ENCODE results near the gene SMURF2.

The SMURF2 gene

DNA sequence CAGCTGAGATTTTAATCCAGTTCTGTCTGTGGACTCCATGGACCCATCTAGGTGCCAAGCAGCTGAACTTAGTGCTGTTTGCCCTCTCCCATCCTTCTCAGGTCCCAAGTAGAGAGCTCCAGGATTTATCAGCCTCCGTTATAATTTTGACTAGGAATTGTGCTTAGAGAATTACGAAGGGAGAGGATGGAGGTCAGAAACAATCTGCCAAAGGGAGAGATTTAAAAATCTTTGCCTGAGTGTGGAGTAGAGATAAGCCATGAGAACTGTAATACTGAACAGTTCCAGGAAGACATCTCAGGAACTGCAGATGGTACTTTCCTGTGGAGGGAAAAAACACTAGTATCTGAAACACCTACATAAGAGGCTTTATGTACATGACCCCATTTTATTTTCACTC lies 128.3 kb downstream of the SMURF2 start:
- no peaks in the 10 kb centered on the region for H3K9me3 ChIP-seq (ENCODE audit: control insufficient read depth, low read length)
- H3K36me3 ChIP-seq (ENCODE audit: control insufficient read depth, insufficient read depth, low read length, severe bottlenecking) = peaks cover 97% of the 10 kb centered on the region
- H3K27me3 ChIP-seq (replicated peaks; ENCODE audit: control insufficient read depth, insufficient read depth, low read length) = no peaks in the 10 kb centered on the region
- H3K4me1 ChIP-seq (ENCODE audit: control insufficient read depth, insufficient read depth, low read length) = peaks cover 23% of the 10 kb centered on the region
- no peak overlapping the region for H3K4me3 ChIP-seq (ENCODE audit: low read length)
- no peak for DNase-seq (ENCODE audit: low read depth)
- H3K9ac ChIP-seq (ENCODE audit: low read length) = no peak overlapping the region

- Histone ChIP-seq H3K27me3 (replicated peaks; ENCODE audit: control insufficient read depth, insufficient read depth, low read length) (no peaks in the 10 kb centered on the region), H3K4me1 (ENCODE audit: control insufficient read depth, insufficient read depth, low read length) (peaks cover 17% of the 10 kb centered on the region), H3K36me3 (ENCODE audit: control insufficient read depth, insufficient read depth, low read length, severe bottlenecking) (peaks cover 98% of the 10 kb centered on the region), H3K9ac (ENCODE audit: low read length) (no peak overlapping the region), H3K4me3 (ENCODE audit: low read length) (no peak overlapping the region), H3K9me3 (ENCODE audit: control insufficient read depth, low read length) (no peaks in the 10 kb centered on the region)
- DNase-seq (ENCODE audit: low read depth) = no peak
These were observed 129.7 kb downstream of the SMURF2 start for GRCh38 chr17:64532409-64532808.

DNA sequence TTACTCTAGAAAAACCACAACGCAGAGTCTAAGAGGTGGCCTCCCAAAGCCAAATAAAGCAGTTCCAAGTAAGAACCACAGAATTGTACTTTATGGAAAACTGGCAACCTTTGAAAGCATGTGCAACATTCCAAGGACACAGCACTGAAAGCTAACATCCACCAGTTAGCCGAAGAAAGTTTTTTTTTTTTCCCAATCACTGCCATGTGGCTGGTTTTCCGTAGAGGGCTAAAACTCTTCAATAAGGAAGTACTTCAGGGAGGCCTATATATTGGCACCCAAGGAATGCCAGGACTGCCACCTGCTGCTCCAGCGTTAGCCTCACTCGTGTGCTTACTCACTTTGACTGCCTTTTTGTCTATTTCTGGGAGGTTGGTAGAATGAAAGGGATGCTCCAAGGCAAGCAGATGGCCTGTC lies 130.1 kb downstream of the SMURF2 start:
- Histone ChIP-seq H3K9ac (ENCODE audit: low read length) (no peak overlapping the region), H3K4me1 (ENCODE audit: control insufficient read depth, insufficient read depth, low read length) (peaks cover 17% of the 10 kb centered on the region)
- DNase-seq (ENCODE audit: low read depth) = peak; percentile 20

DNA sequence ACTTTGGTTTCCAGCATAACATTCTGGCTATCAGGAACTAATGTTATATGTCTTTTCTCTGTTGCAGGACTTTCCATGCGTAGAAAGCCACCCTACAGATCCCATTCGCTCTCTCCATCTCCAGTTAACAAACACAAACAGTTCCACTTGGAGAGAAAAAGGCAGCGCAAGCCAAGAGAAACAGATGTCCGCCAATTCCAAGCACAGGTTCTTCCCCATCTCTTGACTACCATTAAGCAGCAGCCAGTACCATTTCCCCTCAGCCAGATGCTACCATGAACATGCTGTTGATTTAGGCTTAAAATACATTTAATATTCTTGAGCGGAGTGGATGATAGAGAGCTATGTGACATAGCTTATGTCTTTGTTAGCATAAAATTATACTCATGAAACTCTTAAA lies 132.9 kb downstream of the SMURF2 start:
- Histone ChIP-seq H3K27me3 (replicated peaks; ENCODE audit: control insufficient read depth, insufficient read depth, low read length) (no peaks in the 10 kb centered on the region), H3K36me3 (ENCODE audit: control insufficient read depth, insufficient read depth, low read length, severe bottlenecking) (peaks cover 96% of the 10 kb centered on the region), H3K4me3 (ENCODE audit: low read length) (no peak overlapping the region), H3K9ac (ENCODE audit: low read length) (no peak overlapping the region), H3K9me3 (ENCODE audit: control insufficient read depth, low read length) (no peaks in the 10 kb centered on the region), H3K4me1 (ENCODE audit: control insufficient read depth, insufficient read depth, low read length) (peaks cover 29% of the 10 kb centered on the region)
- DNase-seq (ENCODE audit: low read depth) = no peak

More for the DNA sequence above, 130.1 kb downstream of the SMURF2 start:
- H3K9me3 ChIP-seq (ENCODE audit: control insufficient read depth, low read length) = no peaks in the 10 kb centered on the region
- no peaks in the 10 kb centered on the region for H3K27me3 ChIP-seq (replicated peaks; ENCODE audit: control insufficient read depth, insufficient read depth, low read length)
- H3K4me3 ChIP-seq (ENCODE audit: low read length) = no peak overlapping the region
- peaks cover 98% of the 10 kb centered on the region for H3K36me3 ChIP-seq (ENCODE audit: control insufficient read depth, insufficient read depth, low read length, severe bottlenecking)

DNA sequence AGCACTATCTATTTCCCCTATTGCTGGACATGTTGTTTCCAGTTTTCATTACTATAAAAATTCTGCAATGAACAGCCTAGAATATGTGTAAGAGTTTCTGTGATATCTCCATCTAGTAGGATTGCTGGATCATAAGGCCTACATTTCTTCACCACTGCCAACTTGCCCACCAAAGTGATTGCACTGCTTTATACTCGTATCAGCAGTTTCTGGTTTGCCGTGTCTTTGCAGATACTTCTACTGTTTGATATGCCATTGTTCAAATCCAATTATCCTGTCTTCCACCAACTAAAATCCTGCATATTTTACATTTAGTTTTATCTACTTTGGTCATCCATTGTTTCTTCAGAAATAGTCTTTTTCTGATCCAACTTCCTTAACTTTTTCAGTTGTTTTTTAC lies 134.2 kb downstream of the SMURF2 start:
- Histone ChIP-seq H3K4me3 (ENCODE audit: low read length) (no peak overlapping the region), H3K4me1 (ENCODE audit: control insufficient read depth, insufficient read depth, low read length) (peaks cover 29% of the 10 kb centered on the region), H3K27me3 (replicated peaks; ENCODE audit: control insufficient read depth, insufficient read depth, low read length) (no peaks in the 10 kb centered on the region), H3K36me3 (ENCODE audit: control insufficient read depth, insufficient read depth, low read length, severe bottlenecking) (peaks cover 97% of the 10 kb centered on the region), H3K9ac (ENCODE audit: low read length) (no peak overlapping the region), H3K9me3 (ENCODE audit: control insufficient read depth, low read length) (no peaks in the 10 kb centered on the region)
- DNase-seq (ENCODE audit: low read depth) = no peak

DNA sequence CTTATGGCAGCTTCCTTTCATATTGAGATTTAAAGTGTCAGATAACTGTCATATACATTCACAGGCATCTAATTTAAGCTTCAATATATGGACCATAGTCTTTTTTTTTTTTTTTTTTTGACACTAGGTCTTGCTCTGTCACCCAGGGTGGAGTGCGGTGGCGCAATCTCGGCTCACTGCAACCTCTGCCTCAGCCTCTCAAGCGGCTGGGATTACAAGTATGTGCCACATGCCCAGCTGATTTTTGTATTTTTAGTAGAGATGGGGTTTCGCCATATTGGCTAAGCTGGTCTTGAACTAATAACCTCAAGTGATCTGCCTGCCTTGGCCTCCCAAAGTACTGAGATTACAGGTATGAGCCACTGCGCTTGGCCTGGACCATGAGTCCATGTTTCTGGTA lies 141.7 kb downstream of the SMURF2 start:
- no peaks in the 10 kb centered on the region for H3K9me3 ChIP-seq (ENCODE audit: control insufficient read depth, low read length)
- H3K27me3 ChIP-seq (replicated peaks; ENCODE audit: control insufficient read depth, insufficient read depth, low read length) = no peaks in the 10 kb centered on the region
- H3K4me1 ChIP-seq (ENCODE audit: control insufficient read depth, insufficient read depth, low read length) = peaks cover 9% of the 10 kb centered on the region
- peaks cover 90% of the 10 kb centered on the region for H3K36me3 ChIP-seq (ENCODE audit: control insufficient read depth, insufficient read depth, low read length, severe bottlenecking)
- H3K4me3 ChIP-seq (ENCODE audit: low read length) = no peak overlapping the region
- DNase-seq (ENCODE audit: low read depth) = no peak
- H3K9ac ChIP-seq (ENCODE audit: low read length) = no peak overlapping the region

- no peak overlapping the region for H3K4me3 ChIP-seq (ENCODE audit: low read length)
- H3K9me3 ChIP-seq (ENCODE audit: control insufficient read depth, low read length) = no peaks in the 10 kb centered on the region
- H3K9ac ChIP-seq (ENCODE audit: low read length) = no peak overlapping the region
- peaks cover 10% of the 10 kb centered on the region for H3K4me1 ChIP-seq (ENCODE audit: control insufficient read depth, insufficient read depth, low read length)
- no peak for DNase-seq (ENCODE audit: low read depth)
- H3K27me3 ChIP-seq (replicated peaks; ENCODE audit: control insufficient read depth, insufficient read depth, low read length) = no peaks in the 10 kb centered on the region
- H3K36me3 ChIP-seq (ENCODE audit: control insufficient read depth, insufficient read depth, low read length, severe bottlenecking) = peaks cover 90% of the 10 kb centered on the region
These were observed 142.5 kb downstream of the SMURF2 start for GRCh38 chr17:64519601-64520000.

DNA sequence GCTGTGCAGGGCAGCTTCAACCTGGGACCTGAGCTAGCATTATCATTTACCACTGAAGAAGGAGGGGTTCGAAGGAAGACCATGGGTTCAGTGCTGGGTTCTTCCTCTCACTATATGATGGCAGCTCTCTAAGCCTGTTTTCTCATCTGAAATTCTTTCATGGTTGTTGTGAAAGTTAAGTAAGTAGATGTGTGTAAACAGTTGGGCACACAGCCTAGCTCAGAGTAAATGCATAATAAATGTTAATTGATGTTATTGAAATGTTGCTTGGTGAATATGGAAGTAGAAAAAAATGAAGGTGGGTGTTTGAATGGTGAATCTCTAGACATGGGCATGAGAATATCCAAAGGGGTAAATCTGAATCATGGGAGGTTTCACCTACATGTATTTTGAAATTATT lies 146.3 kb downstream of the SMURF2 start:
- Histone ChIP-seq H3K4me3 (ENCODE audit: low read length) (no peak overlapping the region), H3K36me3 (ENCODE audit: control insufficient read depth, insufficient read depth, low read length, severe bottlenecking) (peaks cover 87% of the 10 kb centered on the region), H3K9me3 (ENCODE audit: control insufficient read depth, low read length) (no peaks in the 10 kb centered on the region), H3K4me1 (ENCODE audit: control insufficient read depth, insufficient read depth, low read length) (peaks cover 10% of the 10 kb centered on the region), H3K9ac (ENCODE audit: low read length) (no peak overlapping the region), H3K27me3 (replicated peaks; ENCODE audit: control insufficient read depth, insufficient read depth, low read length) (no peaks in the 10 kb centered on the region)
- no peak for DNase-seq (ENCODE audit: low read depth)

GRCh38 chr17:64515419-64515818 lies 146.7 kb downstream of the SMURF2 start:
- Histone ChIP-seq H3K9me3 (ENCODE audit: control insufficient read depth, low read length) (no peaks in the 10 kb centered on the region), H3K4me3 (ENCODE audit: low read length) (no peak overlapping the region), H3K4me1 (ENCODE audit: control insufficient read depth, insufficient read depth, low read length) (peaks cover 7% of the 10 kb centered on the region), H3K27me3 (replicated peaks; ENCODE audit: control insufficient read depth, insufficient read depth, low read length) (no peaks in the 10 kb centered on the region), H3K9ac (ENCODE audit: low read length) (no peak overlapping the region), H3K36me3 (ENCODE audit: control insufficient read depth, insufficient read depth, low read length, severe bottlenecking) (peaks cover 87% of the 10 kb centered on the region)
- DNase-seq (ENCODE audit: low read depth) = no peak

GRCh38 chr17:64509179-64509578 lies 152.9 kb downstream of the SMURF2 start:
- Histone ChIP-seq H3K9ac (ENCODE audit: low read length) (peak overlapping the region; percentile 29), H3K36me3 (ENCODE audit: control insufficient read depth, insufficient read depth, low read length, severe bottlenecking) (peaks cover 55% of the 10 kb centered on the region)

GRCh38 chr17:64508683-64509082 lies 153.4 kb downstream of the SMURF2 start:
- Histone ChIP-seq H3K4me3 (ENCODE audit: low read length) (peak overlapping the region; percentile 93), H3K9me3 (ENCODE audit: control insufficient read depth, low read length) (no peaks in the 10 kb centered on the region), H3K27me3 (replicated peaks; ENCODE audit: control insufficient read depth, insufficient read depth, low read length) (no peaks in the 10 kb centered on the region), H3K4me1 (ENCODE audit: control insufficient read depth, insufficient read depth, low read length) (peaks cover 16% of the 10 kb centered on the region), H3K9ac (ENCODE audit: low read length) (peak overlapping the region; percentile 100), H3K36me3 (ENCODE audit: control insufficient read depth, insufficient read depth, low read length, severe bottlenecking) (peaks cover 55% of the 10 kb centered on the region)
- DNase-seq (ENCODE audit: low read depth) = no peak

More at GRCh38 chr17:64509179-64509578, 152.9 kb downstream of the SMURF2 start:
- Histone ChIP-seq H3K9me3 (ENCODE audit: control insufficient read depth, low read length) (no peaks in the 10 kb centered on the region), H3K4me1 (ENCODE audit: control insufficient read depth, insufficient read depth, low read length) (peaks cover 11% of the 10 kb centered on the region), H3K4me3 (ENCODE audit: low read length) (no peak overlapping the region), H3K27me3 (replicated peaks; ENCODE audit: control insufficient read depth, insufficient read depth, low read length) (no peaks in the 10 kb centered on the region)
- DNase-seq (ENCODE audit: low read depth) = no peak

GRCh38 chr17:64507413-64507782 lies 154.7 kb downstream of the SMURF2 start:
- no peaks in the 10 kb centered on the region for H3K9me3 ChIP-seq (ENCODE audit: control insufficient read depth, low read length)
- H3K36me3 ChIP-seq (ENCODE audit: control insufficient read depth, insufficient read depth, low read length, severe bottlenecking) = peaks cover 55% of the 10 kb centered on the region
- peak overlapping the region; percentile 93 for H3K4me3 ChIP-seq (ENCODE audit: low read length)
- no peaks in the 10 kb centered on the region for H3K27me3 ChIP-seq (replicated peaks; ENCODE audit: control insufficient read depth, insufficient read depth, low read length)
- H3K9ac ChIP-seq (ENCODE audit: low read length) = peak overlapping the region; percentile 100
- DNase-seq (ENCODE audit: low read depth) = peak; percentile 90
- H3K4me1 ChIP-seq (ENCODE audit: control insufficient read depth, insufficient read depth, low read length) = peaks cover 28% of the 10 kb centered on the region
